GM12874 (cell line): Measurements from ENCODE around the gene CHGA.

Source experiments
- CTCF ChIP-seq: IDR thresholded peaks from 2 replicates; pipeline ENCODE4 v1.5.1; 2011; ENCODE audit warnings: low read depth, mild to moderate bottlenecking, control low read depth, low read length, moderate library complexity; ENCODE audit not compliant: insufficient read depth

The CHGA gene

DNA sequence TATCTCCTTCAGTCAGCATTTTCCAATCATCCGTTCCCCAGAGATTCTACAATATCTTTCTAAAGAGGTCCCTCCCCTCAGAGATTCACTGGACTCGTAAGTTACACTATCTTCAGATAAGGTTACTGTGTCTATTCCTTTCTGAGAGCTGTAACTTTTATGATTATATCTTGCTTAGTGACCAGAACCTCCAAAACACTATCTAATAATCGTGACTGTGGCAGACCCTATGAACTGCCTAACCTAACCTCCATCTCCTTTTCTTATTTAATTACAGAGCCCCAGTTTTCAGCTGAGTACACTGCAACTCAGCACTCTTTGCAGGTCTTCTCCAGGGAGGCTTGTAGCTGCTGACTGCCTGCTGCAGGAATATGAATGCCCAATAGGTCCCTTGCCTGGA, 38.5 kb upstream of the CHGA start:
- TF ChIP-seq CTCF: no peak

GRCh38 chr14:92885279-92886061, 37.5 kb upstream of the CHGA start:
- TF ChIP-seq CTCF: no peak

DNA sequence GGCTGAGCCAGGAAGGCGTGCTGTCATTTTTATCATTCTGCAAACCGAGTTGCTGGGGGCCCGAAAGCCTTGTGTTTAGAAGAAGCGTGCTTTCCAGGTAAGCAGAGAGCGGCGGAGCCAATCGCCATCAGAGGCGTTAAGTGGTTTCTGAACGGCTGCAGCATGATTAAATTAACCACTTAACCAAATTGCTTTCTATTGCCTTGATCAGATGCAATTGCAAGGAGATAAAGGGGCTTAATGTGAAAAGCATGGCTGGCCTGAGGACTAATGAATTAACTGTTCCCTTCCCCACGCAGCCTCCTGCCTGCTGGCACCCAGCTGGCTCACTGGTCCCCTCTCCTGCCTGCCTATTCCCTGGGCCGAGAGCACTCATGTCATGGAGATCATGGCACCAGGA, 36.6 kb upstream of the CHGA start:
- TF ChIP-seq CTCF: no peak

DNA sequence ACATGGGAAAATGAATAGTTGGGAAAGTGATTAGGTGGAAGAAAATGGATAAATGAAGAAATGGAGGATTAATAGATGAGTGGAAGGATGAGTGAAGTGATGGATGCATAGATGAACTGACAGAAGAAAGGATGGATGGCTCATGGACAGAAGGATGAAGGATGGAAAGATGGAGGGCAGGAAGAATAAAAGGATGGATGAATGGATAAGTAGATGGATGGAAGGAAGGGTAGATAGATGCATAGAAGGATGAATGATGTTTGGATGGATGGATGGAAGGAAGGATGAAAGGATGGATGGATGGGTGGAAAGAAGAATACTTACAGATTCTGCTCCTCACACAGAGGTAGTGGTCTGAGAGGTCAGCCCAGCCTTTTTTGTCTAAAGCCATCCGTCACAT, 35.8 kb upstream of the CHGA start:
- no peak for TF ChIP-seq CTCF

GRCh38 chr14:92888896-92889295, 34.1 kb upstream of the CHGA start:
- TF ChIP-seq CTCF: no peak

GRCh38 chr14:92890830-92891588, 31.9 kb upstream of the CHGA start:
- TF ChIP-seq CTCF: no peak

DNA sequence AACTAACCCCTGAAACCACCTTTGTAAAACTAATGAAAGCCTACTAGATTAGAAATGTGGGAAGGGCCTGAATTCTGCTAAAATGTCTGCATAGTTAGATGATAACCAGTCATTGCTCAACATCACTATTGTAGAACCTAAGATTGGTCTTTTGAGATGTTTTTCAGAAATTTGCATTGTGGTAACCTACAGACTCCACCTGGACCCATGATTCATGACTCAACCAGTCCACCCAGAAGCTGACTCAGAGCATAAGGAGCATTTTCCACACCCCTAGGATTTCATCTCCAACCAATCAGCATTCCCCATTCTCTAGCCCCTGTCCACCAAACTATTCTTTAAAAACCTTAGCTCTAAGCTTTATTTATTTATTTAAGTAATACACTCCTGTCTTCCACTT, 30.4 kb upstream of the CHGA start:
- TF ChIP-seq CTCF: no peak
